HepG2 (cell line): ENCODE measurements around the gene ABRACL. TPM values are rescaled to one million over a fixed set of nuclear protein-coding genes. Genes with fewer than 3 reads are reported as not detected.

Experiments used
- FLYWCH1 ChIP-seq: sonication (generic); formaldehyde crosslinking; IDR thresholded peaks from 2 replicates; pipeline ENCODE4 v1.8.1; 2023; ENCODE audit warnings: mild to moderate bottlenecking, missing genetic modification reagents
- GLI4 ChIP-seq: sonication (generic); formaldehyde crosslinking; IDR thresholded peaks from 2 replicates; pipeline ENCODE4 v1.5.1; 2020; ENCODE audit warnings: missing genetic modification reagents, mild to moderate bottlenecking, moderate library complexity, borderline replicate concordance
- KAT8 ChIP-seq: IDR thresholded peaks from 2 replicates; pipeline ENCODE4 v1.6.1; 2016; ENCODE audit warnings: missing genetic modification reagents, missing compliant biosample characterization
- LCORL ChIP-seq, 2 experiments: fragments of 450-650 bp in 1 of 2; sonication (generic) in 1 of 2; formaldehyde crosslinking in 1 of 2; IDR thresholded peaks; 2 replicates each; pipeline versions ENCODE4 v1.5.0 to v1.6.1; 2017 to 2020; ENCODE audit warnings: antibody characterized with exemption in 1 of 2, missing genetic modification reagents in 1 of 2
- MAFK ChIP-seq, 2 experiments: IDR thresholded peaks in 1 of 2; conservative IDR thresholded peaks in 1 of 2; 2 replicates each; pipeline ENCODE4 v1.6.1; 2011; ENCODE audit warnings: improper control_type of control experiment in 2 of 2, low read length in 2 of 2
- NFATC3 ChIP-seq: sonication (generic); formaldehyde crosslinking; IDR thresholded peaks from 2 replicates; pipeline ENCODE4 v1.5.1; 2020; ENCODE audit warnings: mild to moderate bottlenecking, missing genetic modification reagents
- ONECUT2 ChIP-seq: sonication (generic); formaldehyde crosslinking; IDR thresholded peaks from 2 replicates; pipeline ENCODE4 v1.4.0; 2020; ENCODE audit warnings: missing genetic modification reagents
- RCOR2 ChIP-seq: IDR thresholded peaks from 2 replicates; pipeline ENCODE4 v1.6.1; 2016; ENCODE audit warnings: missing biosample characterization, missing genetic modification reagents
- RFXANK ChIP-seq: IDR thresholded peaks from 2 replicates; pipeline ENCODE4 v1.6.1; 2016
- SAP130 ChIP-seq: IDR thresholded peaks from 2 replicates; pipeline ENCODE4 v1.6.1; 2016; ENCODE audit warnings: low read depth
- SMARCE1 ChIP-seq: fragments of 450-650 bp; IDR thresholded peaks from 2 replicates; pipeline ENCODE4 v1.6.1; 2017; ENCODE audit warnings: borderline replicate concordance
- SOX5 ChIP-seq: IDR thresholded peaks from 2 replicates; pipeline ENCODE4 v1.6.1; 2016; ENCODE audit warnings: borderline replicate concordance
- YEATS2 ChIP-seq: sonication (generic); formaldehyde crosslinking; IDR thresholded peaks from 2 replicates; pipeline ENCODE4 v1.4.0; 2020; ENCODE audit warnings: missing genetic modification reagents, borderline replicate concordance
- YY1 ChIP-seq: IDR thresholded peaks from 2 replicates; pipeline ENCODE4 v1.6.1; 2011; ENCODE audit warnings: low read length, low read depth, moderate library complexity, mild to moderate bottlenecking; ENCODE audit not compliant: insufficient read depth, insufficient replicate concordance
- ZNF136 ChIP-seq: sonication (generic); formaldehyde crosslinking; IDR thresholded peaks from 2 replicates; pipeline ENCODE4 v1.8.1; 2022; ENCODE audit warnings: low read depth, mild to moderate bottlenecking, moderate library complexity, missing genetic modification reagents
- ZNF235 ChIP-seq: sonication (generic); formaldehyde crosslinking; IDR thresholded peaks from 2 replicates; pipeline ENCODE4 v1.8.1; 2023; ENCODE audit warnings: mild to moderate bottlenecking, missing genetic modification reagents, borderline replicate concordance
- ZNF24 ChIP-seq: fragments of 450-650 bp; IDR thresholded peaks from 2 replicates; pipeline ENCODE4 v1.6.1; 2017; ENCODE audit warnings: antibody characterized with exemption, mild to moderate bottlenecking
- ZNF350 ChIP-seq: sonication (generic); formaldehyde crosslinking; IDR thresholded peaks from 2 replicates; pipeline ENCODE4 v1.4.0; 2020; ENCODE audit warnings: mild to moderate bottlenecking, low read depth, missing genetic modification reagents, borderline replicate concordance
- polyA plus RNA-seq, 8 experiments: library from polyadenylated mRNA; depleted of rRNA in 3 of 8; stranded (reverse) in 7 of 8; unstranded in 1 of 8; fragments of >200 nt; fragmentation: Illumina TruSeq in 4 of 8; extraction: Trizol in 4 of 8; gene quantifications; 2 replicates each; pipeline versions ENCODE4 v1.2.1 to v1.2.3, GENCODE V29; 2011 to 2016; ENCODE audit warnings: low read depth in 4 of 8, missing spikeins in 1 of 8, mixed read lengths in 1 of 8; ENCODE audit not compliant: insufficient read depth in 1 of 8
- total RNA-seq, 5 experiments: library from RNA; depleted of rRNA; stranded (reverse); fragments of >200 nt; fragmentation: Illumina TruSeq; extraction: Trizol; gene quantifications; 2 replicates each; pipeline ENCODE4 v1.2.3, GENCODE V29; 2016; ENCODE audit warnings: low read depth in 1 of 5
- TF ChIP-seq, protein P1 (sequence below), 2 experiments: sonication (generic) in 1 of 2; formaldehyde crosslinking in 1 of 2; IDR thresholded peaks; 2 replicates each; pipeline versions ENCODE4 v1.4.0 to v1.6.1; 2018 to 2020; ENCODE audit warnings: missing genetic modification reagents in 2 of 2, borderline replicate concordance in 1 of 2, low read depth in 1 of 2, mild to moderate bottlenecking in 1 of 2, missing biosample characterization in 1 of 2
- TF ChIP-seq, protein P2 (sequence below): sonication (generic); formaldehyde crosslinking; IDR thresholded peaks from 2 replicates; pipeline ENCODE4 v1.5.0; 2020; ENCODE audit warnings: mild to moderate bottlenecking, missing genetic modification reagents
- TF ChIP-seq, protein P3 (sequence below): sonication (generic); formaldehyde crosslinking; IDR thresholded peaks from 2 replicates; pipeline ENCODE4 v1.4.0; 2020; ENCODE audit warnings: mild to moderate bottlenecking, missing genetic modification reagents
- TF ChIP-seq, protein P4 (sequence below): sonication (generic); formaldehyde crosslinking; IDR thresholded peaks from 2 replicates; pipeline ENCODE4 v1.5.0; 2020; ENCODE audit warnings: mild to moderate bottlenecking, missing genetic modification reagents, moderate library complexity

Gene ABRACL
- total and polyA plus RNA-seq, 2 of the 13 experiments (the other 11 are each of a cell fraction or from before 2014, with no cell fraction given) = 1.4 to 5.4 TPM

DNA sequence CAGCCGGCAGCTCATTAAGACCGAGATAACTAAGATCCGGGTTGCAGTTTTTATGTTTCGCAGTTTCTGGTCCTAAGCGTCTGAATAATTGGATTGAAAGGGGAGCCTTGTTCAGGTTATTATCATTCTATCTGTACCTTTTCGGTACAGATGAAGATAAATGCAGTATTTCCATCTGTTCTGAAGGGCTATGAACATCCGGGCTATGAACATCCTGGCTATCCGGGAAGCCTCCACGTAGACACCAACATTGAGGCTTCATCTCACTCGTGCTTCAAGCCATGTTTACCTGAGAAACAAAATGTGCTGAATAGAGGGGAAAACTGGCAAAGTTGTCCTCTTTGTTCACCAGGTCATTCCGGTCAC lies 40.1 kb upstream of the ABRACL start (continued):
- TF ChIP-seq, protein P1, sequence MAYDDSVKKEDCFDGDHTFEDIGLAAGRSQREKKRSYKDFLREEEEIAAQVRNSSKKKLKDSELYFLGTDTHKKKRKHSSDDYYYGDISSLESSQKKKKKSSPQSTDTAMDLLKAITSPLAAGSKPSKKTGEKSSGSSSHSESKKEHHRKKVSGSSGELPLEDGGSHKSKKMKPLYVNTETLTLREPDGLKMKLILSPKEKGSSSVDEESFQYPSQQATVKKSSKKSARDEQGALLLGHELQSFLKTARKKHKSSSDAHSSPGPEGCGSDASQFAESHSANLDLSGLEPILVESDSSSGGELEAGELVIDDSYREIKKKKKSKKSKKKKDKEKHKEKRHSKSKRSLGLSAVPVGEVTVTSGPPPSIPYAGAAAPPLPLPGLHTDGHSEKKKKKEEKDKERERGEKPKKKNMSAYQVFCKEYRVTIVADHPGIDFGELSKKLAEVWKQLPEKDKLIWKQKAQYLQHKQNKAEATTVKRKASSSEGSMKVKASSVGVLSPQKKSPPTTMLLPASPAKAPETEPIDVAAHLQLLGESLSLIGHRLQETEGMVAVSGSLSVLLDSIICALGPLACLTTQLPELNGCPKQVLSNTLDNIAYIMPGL (CRISPR knock-in tag; IDR thresholded peaks at IDR 0.05; ENCODE audit: borderline replicate concordance in 1 of 2, low read depth in 1 of 2) = peak in 1 of 2 experiments; percentile 0; a peak in 1 of 4 replicates
- TF ChIP-seq, protein P2, sequence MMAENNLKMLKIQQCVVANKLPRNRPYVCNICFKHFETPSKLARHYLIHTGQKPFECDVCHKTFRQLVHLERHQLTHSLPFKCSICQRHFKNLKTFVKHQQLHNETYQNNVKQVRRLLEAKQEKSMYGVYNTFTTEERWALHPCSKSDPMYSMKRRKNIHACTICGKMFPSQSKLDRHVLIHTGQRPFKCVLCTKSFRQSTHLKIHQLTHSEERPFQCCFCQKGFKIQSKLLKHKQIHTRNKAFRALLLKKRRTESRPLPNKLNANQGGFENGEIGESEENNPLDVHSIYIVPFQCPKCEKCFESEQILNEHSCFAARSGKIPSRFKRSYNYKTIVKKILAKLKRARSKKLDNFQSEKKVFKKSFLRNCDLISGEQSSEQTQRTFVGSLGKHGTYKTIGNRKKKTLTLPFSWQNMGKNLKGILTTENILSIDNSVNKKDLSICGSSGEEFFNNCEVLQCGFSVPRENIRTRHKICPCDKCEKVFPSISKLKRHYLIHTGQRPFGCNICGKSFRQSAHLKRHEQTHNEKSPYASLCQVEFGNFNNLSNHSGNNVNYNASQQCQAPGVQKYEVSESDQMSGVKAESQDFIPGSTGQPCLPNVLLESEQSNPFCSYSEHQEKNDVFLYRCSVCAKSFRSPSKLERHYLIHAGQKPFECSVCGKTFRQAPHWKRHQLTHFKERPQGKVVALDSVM (CRISPR knock-in tag) = peak; percentile 6; the same call in 1 of the 2 replicates
- TF ChIP-seq, protein P3, sequence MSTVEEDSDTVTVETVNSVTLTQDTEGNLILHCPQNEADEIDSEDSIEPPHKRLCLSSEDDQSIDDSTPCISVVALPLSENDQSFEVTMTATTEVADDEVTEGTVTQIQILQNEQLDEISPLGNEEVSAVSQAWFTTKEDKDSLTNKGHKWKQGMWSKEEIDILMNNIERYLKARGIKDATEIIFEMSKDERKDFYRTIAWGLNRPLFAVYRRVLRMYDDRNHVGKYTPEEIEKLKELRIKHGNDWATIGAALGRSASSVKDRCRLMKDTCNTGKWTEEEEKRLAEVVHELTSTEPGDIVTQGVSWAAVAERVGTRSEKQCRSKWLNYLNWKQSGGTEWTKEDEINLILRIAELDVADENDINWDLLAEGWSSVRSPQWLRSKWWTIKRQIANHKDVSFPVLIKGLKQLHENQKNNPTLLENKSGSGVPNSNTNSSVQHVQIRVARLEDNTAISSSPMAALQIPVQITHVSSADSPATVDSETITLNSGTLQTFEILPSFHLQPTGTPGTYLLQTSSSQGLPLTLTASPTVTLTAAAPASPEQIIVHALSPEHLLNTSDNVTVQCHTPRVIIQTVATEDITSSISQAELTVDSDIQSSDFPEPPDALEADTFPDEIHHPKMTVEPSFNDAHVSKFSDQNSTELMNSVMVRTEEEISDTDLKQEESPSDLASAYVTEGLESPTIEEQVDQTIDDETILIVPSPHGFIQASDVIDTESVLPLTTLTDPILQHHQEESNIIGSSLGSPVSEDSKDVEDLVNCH = 0 out of 2 replicates have a peak, but pooled peaks have one; percentile 8
- TF ChIP-seq ZNF350 (CRISPR knock-in tag) (peak; percentile 5; the same call in 1 of the 2 replicates), RCOR2 (CRISPR knock-in tag) (no peak), NFATC3 (CRISPR knock-in tag) (0 out of 2 replicates have a peak, but pooled peaks have one; percentile 3), ONECUT2 (CRISPR knock-in tag) (no peak), ZNF24 (0 out of 2 replicates have a peak, but pooled peaks have one; percentile 1), SAP130 (CRISPR knock-in tag) (0 out of 2 replicates have a peak, but pooled peaks have one; percentile 6), GLI4 (CRISPR knock-in tag) (peak; percentile 26; the same call in 1 of the 2 replicates), YY1 (no peak), SOX5 (CRISPR knock-in tag) (0 out of 2 replicates have a peak, but pooled peaks have one; percentile 1), ZNF235 (CRISPR knock-in tag) (no peak), SMARCE1 (no peak), LCORL (IDR thresholded peaks at IDR 0.05) (no peak), LCORL (CRISPR knock-in tag; IDR thresholded peaks at IDR 0.05) (0 out of 2 replicates have a peak, but pooled peaks have one; percentile 29), KAT8 (peak; percentile 33), RFXANK (CRISPR knock-in tag) (no peak), MAFK (conservative IDR thresholded peaks at IDR 0.05 in 1 of 2, IDR thresholded peaks at IDR 0.05 in 1 of 2; ENCODE audit: low read length in 2 of 2) (peak; percentile 21 to 28; a peak in 3 of 4 replicates), FLYWCH1 (CRISPR knock-in tag) (0 out of 2 replicates have a peak, but pooled peaks have one; percentile 25), YEATS2 (peak; percentile 13; the same call in 1 of the 2 replicates), ZNF136 (CRISPR knock-in tag) (0 out of 2 replicates have a peak, but pooled peaks have one; percentile 15)
- TF ChIP-seq, protein P4, sequence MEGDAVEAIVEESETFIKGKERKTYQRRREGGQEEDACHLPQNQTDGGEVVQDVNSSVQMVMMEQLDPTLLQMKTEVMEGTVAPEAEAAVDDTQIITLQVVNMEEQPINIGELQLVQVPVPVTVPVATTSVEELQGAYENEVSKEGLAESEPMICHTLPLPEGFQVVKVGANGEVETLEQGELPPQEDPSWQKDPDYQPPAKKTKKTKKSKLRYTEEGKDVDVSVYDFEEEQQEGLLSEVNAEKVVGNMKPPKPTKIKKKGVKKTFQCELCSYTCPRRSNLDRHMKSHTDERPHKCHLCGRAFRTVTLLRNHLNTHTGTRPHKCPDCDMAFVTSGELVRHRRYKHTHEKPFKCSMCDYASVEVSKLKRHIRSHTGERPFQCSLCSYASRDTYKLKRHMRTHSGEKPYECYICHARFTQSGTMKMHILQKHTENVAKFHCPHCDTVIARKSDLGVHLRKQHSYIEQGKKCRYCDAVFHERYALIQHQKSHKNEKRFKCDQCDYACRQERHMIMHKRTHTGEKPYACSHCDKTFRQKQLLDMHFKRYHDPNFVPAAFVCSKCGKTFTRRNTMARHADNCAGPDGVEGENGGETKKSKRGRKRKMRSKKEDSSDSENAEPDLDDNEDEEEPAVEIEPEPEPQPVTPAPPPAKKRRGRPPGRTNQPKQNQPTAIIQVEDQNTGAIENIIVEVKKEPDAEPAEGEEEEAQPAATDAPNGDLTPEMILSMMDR = no peak
